A549 (cell line): ENCODE measurements around the gene HLF.

Source experiments
- CHD2 ChIP-seq: fragments of 150-350 bp; IDR thresholded peaks from 2 replicates; pipeline ENCODE4 v1.6.1; 2014; ENCODE audit warnings: low read length; ENCODE audit not compliant: partially characterized antibody
- CTCF ChIP-seq: fragments of >200 bp; sonication (Bioruptor Twin); formaldehyde crosslinking; IDR thresholded peaks from 3 replicates; pipeline ENCODE4 v1.5.1; 2016
- EP300 ChIP-seq, 2 experiments: fragments of >200 bp; sonication (Bioruptor Twin); formaldehyde crosslinking; IDR thresholded peaks; 2 replicates in 1 of 2; 3 replicates in 1 of 2; pipeline ENCODE4 v1.6.1; 2016 to 2017
- JUN ChIP-seq, 2 experiments: fragments of >200 bp; sonication (Bioruptor Twin); formaldehyde crosslinking; IDR thresholded peaks; 2 replicates in 1 of 2; 3 replicates in 1 of 2; pipeline ENCODE4 v1.6.1; 2016 to 2017
- JUNB ChIP-seq: fragments of >200 bp; sonication (Bioruptor Twin); formaldehyde crosslinking; IDR thresholded peaks from 2 replicates; pipeline ENCODE4 v1.6.1; 2016
- MYC ChIP-seq: IDR thresholded peaks from 2 replicates; pipeline ENCODE4 v1.6.1; 2012; ENCODE audit warnings: mild to moderate bottlenecking, inconsistent platforms, low read length, improper control_type of control experiment, borderline replicate concordance
- PBX3 ChIP-seq: IDR thresholded peaks from 2 replicates; pipeline ENCODE4 v1.6.1; 2012
- PHF8 ChIP-seq: fragments of 200-600 bp; sonication (generic); IDR thresholded peaks from 2 replicates; pipeline ENCODE4 v1.6.1; 2016; ENCODE audit warnings: low read depth, mild to moderate bottlenecking, antibody characterized with exemption, moderate library complexity, borderline replicate concordance
- POLR2A ChIP-seq: IDR thresholded peaks from 2 replicates; pipeline ENCODE4 v1.6.1; 2012; ENCODE audit warnings: mild to moderate bottlenecking, low read length
- RCOR1 ChIP-seq: fragments of 150-350 bp; IDR thresholded peaks from 2 replicates; pipeline ENCODE4 v1.6.1; 2014; ENCODE audit warnings: antibody characterized with exemption, low read length, low read depth
- REST ChIP-seq: fragments of 200-600 bp; sonication (generic); IDR thresholded peaks from 2 replicates; pipeline ENCODE4 v1.6.1; 2016; ENCODE audit warnings: antibody characterized with exemption, mild to moderate bottlenecking, moderate library complexity
- USF2 ChIP-seq: fragments of 450-650 bp; IDR thresholded peaks from 2 replicates; pipeline ENCODE4 v1.6.1; 2014; ENCODE audit warnings: antibody characterized with exemption

GRCh38 chr17:55263569-55264277, 1.0 kb upstream of the HLF start:
- TF ChIP-seq REST = no peak
- TF ChIP-seq POLR2A = no peak
- no peak for TF ChIP-seq EP300 (IDR thresholded peaks at IDR 0.05)
- TF ChIP-seq CTCF = no peak
- no peak for TF ChIP-seq RCOR1
- TF ChIP-seq PHF8 = no peak
- no peak for TF ChIP-seq JUN (IDR thresholded peaks at IDR 0.05)
- TF ChIP-seq CHD2 = no peak
- TF ChIP-seq MYC = no peak
- TF ChIP-seq USF2 = no peak
- TF ChIP-seq JUNB = no peak
- TF ChIP-seq PBX3 = no peak
